22Rv1 (cell line): ENCODE results near the gene ASPHD2.

Experiments
- CTCF ChIP-seq: fragments of 450-650 bp; IDR thresholded peaks from 2 replicates; pipeline ENCODE4 v1.5.1; 2017; ENCODE audit warnings: mild to moderate bottlenecking
- ZFX ChIP-seq: fragments of 450-650 bp; IDR thresholded peaks from 2 replicates; pipeline ENCODE4 v1.6.1; 2017; ENCODE audit warnings: antibody characterized with exemption, borderline replicate concordance

GRCh38 chr22:26444777-26445176 is 15.7 kb downstream of the ASPHD2 start:
- TF ChIP-seq CTCF = no peak
- TF ChIP-seq ZFX = no peak
